Natural killer cell (primary cell): ENCODE results near the gene SLC25A3. TPM values are rescaled to one million over a fixed set of nuclear protein-coding genes. Genes with fewer than 3 reads are reported as not detected.
"Not testable (repeated sequence)": the region's sequence is repeated elsewhere in the genome, so short reads cannot be mapped to it uniquely, and the experiment has no call there.

ENCODE experiments used
- ATAC-seq, 3 donors: fragments of 150-1000 bp in 2 of 3; fragments of 200-7000 bp in 1 of 3; cut with Tn5 transposase; 1 replicate in 1 of 3; 2 replicates in 2 of 3; pipeline ENCODE4 v1.10.0; 2021; ENCODE audit warnings: mild to moderate bottlenecking in 2 of 3, moderate library complexity in 2 of 3
- DNase-seq, 2 donors: peaks; one replicate each; pipeline versions ENCODE4 v3.0.0 to v3.0.0-alpha.2; 2013 to 2021; ENCODE audit warnings: mixed read lengths in 1 of 2
- H3K27ac ChIP-seq: one replicate; pipeline ENCODE4 v1.5.1; 2013; ENCODE audit warnings: mild to moderate bottlenecking, low read length
- H3K27me3 ChIP-seq: one replicate; pipeline ENCODE4 v1.6.1; 2013; ENCODE audit warnings: low read length; ENCODE audit not compliant: control insufficient read depth, insufficient read depth
- H3K36me3 ChIP-seq: one replicate; pipeline ENCODE4 v1.6.1; 2013; ENCODE audit warnings: low read length; ENCODE audit not compliant: control insufficient read depth, insufficient read depth
- H3K4me1 ChIP-seq: one replicate; pipeline ENCODE4 v1.6.1; 2013; ENCODE audit warnings: low read length; ENCODE audit not compliant: control insufficient read depth, insufficient read depth
- H3K4me3 ChIP-seq: one replicate; pipeline ENCODE4 v1.5.1; 2013; ENCODE audit warnings: low read length
- H3K9me3 ChIP-seq: one replicate; pipeline ENCODE4 v1.6.1; 2013; ENCODE audit warnings: low read length; ENCODE audit not compliant: control insufficient read depth, insufficient read depth
- H3K27ac Mint-ChIP-seq, 2 donors: one replicate each; pipeline ENCODE4 v1.8.0; 2022; ENCODE audit warnings: mild to moderate bottlenecking in 2 of 2, mixed read lengths in 2 of 2, moderate library complexity in 1 of 2
- H3K27me3 Mint-ChIP-seq, 2 donors: one replicate each; pipeline ENCODE4 v1.8.0; 2022; ENCODE audit warnings: low read depth in 2 of 2, mixed read lengths in 2 of 2
- H3K36me3 Mint-ChIP-seq: one replicate; pipeline ENCODE4 v1.8.0; 2022; ENCODE audit warnings: mixed read lengths
- H3K4me1 Mint-ChIP-seq, 2 donors: one replicate each; pipeline ENCODE4 v1.8.0; 2022; ENCODE audit warnings: mixed read lengths in 2 of 2
- H3K4me3 Mint-ChIP-seq: one replicate; pipeline ENCODE4 v1.8.0; 2022; ENCODE audit warnings: mild to moderate bottlenecking, moderate library complexity, mixed read lengths
- H3K9me3 Mint-ChIP-seq, 2 donors: one replicate each; pipeline ENCODE4 v1.8.0; 2022; ENCODE audit warnings: mixed read lengths in 2 of 2
- WGBS: methylation state at CpG from one replicate; pipeline ENCODE4 v1.1.7; 2013; ENCODE audit warnings: missing lambda C conversion rate; ENCODE audit not compliant: insufficient coverage; 5-methylcytosine and 5-hydroxymethylcytosine counted together
- intact Hi-C: fragments of 100-400 bp; cut with micrococcal nuclease; formaldehyde crosslinking; loops from one replicate; pipeline ENCODE4 v1.14.2; 2022
- total RNA-seq, 4 donors: library from RNA; stranded (reverse); fragments of 120-200 nt in 1 of 4; gene quantifications; one replicate each; pipeline versions ENCODE4 v1.2.3 to v1.2.4, GENCODE V29; 2013 to 2022
- TF ChIP-seq, protein P1 (sequence below): fragments of 200-600 bp; IDR thresholded peaks from one replicate; pipeline ENCODE4 v1.8.0; 2022; ENCODE audit warnings: antibody characterized with exemption

SLC25A3 gene
- total RNA-seq, 3 donors from 2014 or later (not counting 1 experiment from before 2014, with no cell fraction given), result 393 to 490 (median 433) TPM

DNA sequence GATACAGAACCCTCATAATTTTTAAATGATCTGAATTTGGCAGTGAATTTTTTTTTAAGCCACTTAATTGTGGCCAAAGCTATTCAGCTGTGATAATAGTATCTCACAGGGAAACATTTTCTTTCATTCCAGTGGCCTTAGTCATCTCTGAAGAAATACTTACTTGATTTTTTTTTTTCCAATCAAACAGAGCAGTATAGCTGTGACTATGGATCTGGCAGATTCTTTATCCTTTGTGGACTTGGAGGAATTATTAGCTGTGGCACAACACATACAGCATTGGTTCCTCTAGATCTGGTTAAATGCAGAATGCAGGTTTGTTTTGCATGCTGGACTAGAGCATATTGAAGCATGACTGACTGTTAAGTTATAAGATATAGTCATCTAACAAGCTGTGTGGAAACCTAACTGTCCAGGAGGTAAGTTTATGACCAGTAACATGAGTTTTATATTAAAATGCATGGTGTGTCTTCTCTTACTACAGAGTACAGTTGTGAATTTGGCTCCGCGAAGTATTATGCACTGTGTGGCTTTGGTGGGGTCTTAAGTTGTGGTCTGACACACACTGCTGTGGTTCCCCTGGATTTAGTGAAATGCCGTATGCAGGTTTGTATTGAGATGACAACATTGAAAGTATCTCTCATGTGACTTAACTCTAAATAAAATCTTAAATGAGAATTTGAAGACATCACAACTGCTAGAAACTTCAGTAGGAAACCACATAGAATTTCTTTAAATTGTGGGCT is 1.9 kb downstream of the SLC25A3 start:
- DNase-seq, result peak in 1 of 2 donors; percentile 56
- H3K36me3 Mint-ChIP-seq, result no peaks in the 10 kb centered on the region
- ATAC-seq, result no peak

DNA sequence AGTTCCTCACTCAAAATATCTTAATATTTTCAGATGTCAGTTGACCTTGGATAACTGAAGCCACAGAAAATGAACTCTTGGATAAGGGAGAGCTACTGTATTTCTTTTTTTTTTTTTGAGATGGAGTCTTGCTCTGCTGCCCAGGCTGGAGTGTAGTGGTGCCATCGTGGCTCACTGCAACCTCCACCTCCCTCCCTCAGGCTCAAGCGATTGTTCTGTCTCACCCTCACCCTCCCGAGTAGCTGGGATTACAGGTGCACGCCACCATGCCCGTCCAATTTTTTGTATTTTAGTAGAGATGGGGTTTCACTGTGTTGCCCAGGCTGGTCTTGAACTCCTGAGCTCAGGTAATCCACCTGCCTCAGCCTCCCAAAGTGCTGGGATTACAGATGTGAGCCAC is 3.8 kb downstream of the SLC25A3 start:
- peak overlapping the region in 1 of 2 donors; percentile 92 for H3K27ac Mint-ChIP-seq
- peaks cover 34 to 36% of the 10 kb centered on the region in 2 donors for H3K4me1 Mint-ChIP-seq
- H3K36me3 ChIP-seq, result peaks cover 53% of the 10 kb centered on the region

More for the DNA sequence above, 1.9 kb downstream of the SLC25A3 start:
- Histone ChIP-seq H3K36me3 (peaks cover 34% of the 10 kb centered on the region), H3K9me3 (no peaks in the 10 kb centered on the region), H3K27me3 (no peaks in the 10 kb centered on the region), H3K4me3 (peak overlapping the region; percentile 63), H3K27ac (peak overlapping the region; percentile 28), H3K4me1 (peaks cover 7% of the 10 kb centered on the region)
- Mint-ChIP-seq H3K9me3 (no peaks in the 10 kb centered on the region), H3K4me3 (peak overlapping the region; percentile 98), H3K27ac (peak overlapping the region; percentile 92 to 99), H3K4me1 (peaks cover 34 to 36% of the 10 kb centered on the region in 2 donors), H3K27me3 (no peaks in the 10 kb centered on the region)
- intact Hi-C loops, result loop anchor here (2.0 kb wide), 1 partner anchor 17 kb away; no protein-coding TSS in a partner anchor
- WGBS, result 9% methylated on average over 2 of the region's 3 CpGs
- TF ChIP-seq, protein P1, sequence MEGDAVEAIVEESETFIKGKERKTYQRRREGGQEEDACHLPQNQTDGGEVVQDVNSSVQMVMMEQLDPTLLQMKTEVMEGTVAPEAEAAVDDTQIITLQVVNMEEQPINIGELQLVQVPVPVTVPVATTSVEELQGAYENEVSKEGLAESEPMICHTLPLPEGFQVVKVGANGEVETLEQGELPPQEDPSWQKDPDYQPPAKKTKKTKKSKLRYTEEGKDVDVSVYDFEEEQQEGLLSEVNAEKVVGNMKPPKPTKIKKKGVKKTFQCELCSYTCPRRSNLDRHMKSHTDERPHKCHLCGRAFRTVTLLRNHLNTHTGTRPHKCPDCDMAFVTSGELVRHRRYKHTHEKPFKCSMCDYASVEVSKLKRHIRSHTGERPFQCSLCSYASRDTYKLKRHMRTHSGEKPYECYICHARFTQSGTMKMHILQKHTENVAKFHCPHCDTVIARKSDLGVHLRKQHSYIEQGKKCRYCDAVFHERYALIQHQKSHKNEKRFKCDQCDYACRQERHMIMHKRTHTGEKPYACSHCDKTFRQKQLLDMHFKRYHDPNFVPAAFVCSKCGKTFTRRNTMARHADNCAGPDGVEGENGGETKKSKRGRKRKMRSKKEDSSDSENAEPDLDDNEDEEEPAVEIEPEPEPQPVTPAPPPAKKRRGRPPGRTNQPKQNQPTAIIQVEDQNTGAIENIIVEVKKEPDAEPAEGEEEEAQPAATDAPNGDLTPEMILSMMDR, result no peak

DNA sequence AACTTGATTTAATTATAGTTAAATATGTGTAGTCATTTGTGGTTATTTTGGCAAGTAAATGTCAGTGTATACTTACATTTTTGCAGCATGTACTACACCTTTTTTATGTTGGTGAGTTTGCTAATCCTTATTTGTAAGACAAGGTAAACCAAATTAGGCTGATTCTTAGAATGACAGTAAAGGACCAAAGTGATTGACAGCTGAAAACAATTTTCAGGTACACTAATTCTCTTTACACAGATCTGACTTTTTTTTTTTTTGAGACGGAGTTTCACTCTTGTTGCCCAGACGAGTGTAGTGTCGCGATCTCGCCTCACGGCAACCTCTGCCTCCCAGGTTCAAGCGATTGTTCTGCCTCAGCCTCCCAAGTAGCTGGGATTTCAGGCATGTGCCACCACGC is 8.4 kb downstream of the SLC25A3 start:
- Mint-ChIP-seq H3K4me3 (no peak overlapping the region), H3K9me3 (no peaks in the 10 kb centered on the region), H3K27ac (peak overlapping the region; percentile 1 to 68), H3K27me3 (no peaks in the 10 kb centered on the region), H3K4me1 (peaks cover 3 to 5% of the 10 kb centered on the region in 2 donors), H3K36me3 (peaks cover 18% of the 10 kb centered on the region)
- no peak for ATAC-seq
- peaks cover 68% of the 10 kb centered on the region for H3K36me3 ChIP-seq
- no peak for DNase-seq
- H3K4me1 ChIP-seq, result peaks cover 4% of the 10 kb centered on the region
- no peak overlapping the region for H3K4me3 ChIP-seq
- H3K27ac ChIP-seq, result no peak overlapping the region
- WGBS, result 96% methylated on average over 8 of the region's 8 CpGs
- no peaks in the 10 kb centered on the region for H3K27me3 ChIP-seq
- TF ChIP-seq, protein P1, result no peak
- no peaks in the 10 kb centered on the region for H3K9me3 ChIP-seq
- intact Hi-C loops, result no loop called here

More for the DNA sequence above, 3.8 kb downstream of the SLC25A3 start:
- H3K9me3 Mint-ChIP-seq, ATAC-seq, H3K27me3 Mint-ChIP-seq, H3K36me3 Mint-ChIP-seq, H3K4me1 ChIP-seq, DNase-seq, intact Hi-C loops, H3K27me3 ChIP-seq, H3K9me3 ChIP-seq, H3K4me3 Mint-ChIP-seq, H3K4me3 ChIP-seq, H3K27ac ChIP-seq: not testable (repeated sequence)
- WGBS, result 90% methylated on average over 4 of the region's 5 CpGs

DNA sequence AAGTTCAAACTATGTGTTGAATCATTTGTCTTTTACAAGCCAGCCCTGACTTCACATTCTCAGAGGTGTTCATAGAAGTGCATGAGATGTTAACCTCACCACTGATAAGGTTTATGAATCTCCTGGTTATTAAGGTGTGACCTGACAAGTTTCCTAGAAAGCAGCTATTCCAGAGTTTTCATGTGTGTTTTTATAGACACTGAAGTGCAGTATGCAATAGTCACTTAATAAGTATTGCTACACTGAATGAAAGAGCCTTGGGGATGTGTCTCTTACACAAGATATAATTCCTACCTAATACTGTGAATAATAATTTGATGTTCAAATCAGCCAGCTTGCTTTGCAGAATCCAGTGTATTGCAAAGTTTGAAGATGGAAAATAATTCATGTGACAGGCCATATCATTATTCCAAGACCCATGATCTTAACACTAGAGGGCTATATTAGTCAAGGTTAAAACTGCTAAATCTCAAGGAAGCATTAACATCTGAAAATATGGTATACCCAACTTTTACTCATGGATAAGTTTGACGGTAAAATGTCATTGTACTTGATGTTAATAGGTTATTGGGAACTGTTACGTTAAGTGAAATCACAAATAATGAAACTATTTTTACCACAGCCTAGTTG is 13.0 kb downstream of the SLC25A3 start:
- H3K9me3 ChIP-seq, result no peaks in the 10 kb centered on the region
- no peak overlapping the region for H3K4me3 ChIP-seq
- no peaks in the 10 kb centered on the region for H3K27me3 ChIP-seq
- Mint-ChIP-seq H3K9me3 (no peaks in the 10 kb centered on the region), H3K27me3 (no peaks in the 10 kb centered on the region), H3K36me3 (peaks cover 12% of the 10 kb centered on the region), H3K4me3 (peak overlapping the region; percentile 53), H3K27ac (peak overlapping the region; percentile 36 to 68), H3K4me1 (peaks cover 7 to 11% of the 10 kb centered on the region in 2 donors)
- no CpG with 5 or more reads among the region's 2 CpGs for WGBS
- H3K4me1 ChIP-seq, result peaks cover 12% of the 10 kb centered on the region
- TF ChIP-seq, protein P1, result no peak
- DNase-seq, result no peak
- peaks cover 31% of the 10 kb centered on the region for H3K36me3 ChIP-seq
- no peak for ATAC-seq
- intact Hi-C loops, result no loop called here
- H3K27ac ChIP-seq, result no peak overlapping the region
